Keratinocyte (primary cell): ENCODE data around the gene SLC39A3. TPM values are rescaled to one million over a fixed set of nuclear protein-coding genes. Genes with fewer than 3 reads are reported as not detected.

Experiments
- DNase-seq: peaks from one replicate; pipeline ENCODE4 v3.0.0-alpha.2; 2011; ENCODE audit warnings: low read depth, missing footprints, low spot score
- FAIRE-seq: peaks from 2 replicates; lab custom pipeline; 2011; peaks lifted over from hg19 to GRCh38; lab: Jason Lieb, UNC
- H2AFZ ChIP-seq: 2 replicates; pipeline ENCODE4 v1.6.0; 2012; ENCODE audit warnings: low read length, control low read depth, inconsistent platforms; ENCODE audit not compliant: control insufficient read depth
- H3K27ac ChIP-seq: 2 replicates; pipeline ENCODE4 v1.5.1; 2011; ENCODE audit warnings: low read length; ENCODE audit not compliant: control insufficient read depth, insufficient read depth
- H3K27me3 ChIP-seq: 3 replicates; pipeline ENCODE4 v1.6.0; 2011; ENCODE audit warnings: low read length; ENCODE audit not compliant: control insufficient read depth, insufficient read depth; ENCODE audit errors: extremely low read depth
- H3K36me3 ChIP-seq, 2 experiments: 2 replicates in 1 of 2; 3 replicates in 1 of 2; pipeline ENCODE4 v1.5.1; 2011; ENCODE audit warnings: low read length in 2 of 2, mild to moderate bottlenecking in 1 of 2; ENCODE audit not compliant: control insufficient read depth in 2 of 2, insufficient read depth in 2 of 2; ENCODE audit errors: extremely low read depth in 1 of 2
- H3K4me1 ChIP-seq: 3 replicates; pipeline ENCODE4 v1.5.1; 2011; ENCODE audit warnings: low read length; ENCODE audit not compliant: control insufficient read depth, insufficient read depth; ENCODE audit errors: extremely low read depth
- H3K4me2 ChIP-seq: 3 replicates; pipeline ENCODE4 v1.6.0; 2011; ENCODE audit warnings: low read depth, low read length; ENCODE audit not compliant: control insufficient read depth, insufficient read depth; ENCODE audit errors: extremely low read depth
- H3K4me3 ChIP-seq, 3 experiments: fragments of 200-600 bp in 1 of 3; sonication (generic) in 1 of 3; 2 replicates in 2 of 3; 3 replicates in 1 of 3; pipeline ENCODE4 v1.5.1; 2011 to 2016; ENCODE audit warnings: low read length in 3 of 3, mild to moderate bottlenecking in 3 of 3, control low read depth in 2 of 3, inconsistent platforms in 1 of 3, low read depth in 1 of 3, mixed read lengths in 1 of 3, mixed run types in 1 of 3, moderate library complexity in 1 of 3; ENCODE audit not compliant: control insufficient read depth in 2 of 3, insufficient read depth in 2 of 3; ENCODE audit errors: extremely low read depth in 1 of 3
- H3K79me2 ChIP-seq: 2 replicates; pipeline ENCODE4 v1.6.0; 2012; ENCODE audit warnings: low read length; ENCODE audit not compliant: control insufficient read depth, insufficient read depth
- H3K9ac ChIP-seq: 3 replicates; pipeline ENCODE4 v1.6.0; 2011; ENCODE audit warnings: low read length; ENCODE audit not compliant: control insufficient read depth, insufficient read depth; ENCODE audit errors: extremely low read depth
- H3K9me1 ChIP-seq: 3 replicates; pipeline ENCODE4 v1.6.0; 2011; ENCODE audit warnings: low read length; ENCODE audit not compliant: control insufficient read depth, insufficient read depth; ENCODE audit errors: extremely low read depth
- H3K9me3 ChIP-seq: 2 replicates; pipeline ENCODE4 v1.5.1; 2012; ENCODE audit warnings: low read depth, low read length; ENCODE audit not compliant: control insufficient read depth
- H4K20me1 ChIP-seq: 3 replicates; pipeline ENCODE4 v1.6.0; 2011; ENCODE audit warnings: low read length; ENCODE audit not compliant: control insufficient read depth, insufficient read depth; ENCODE audit errors: extremely low read depth
- EZH2 ChIP-seq: IDR thresholded peaks from one replicate; pipeline ENCODE4 v1.6.1; 2012; ENCODE audit warnings: inconsistent platforms, mild to moderate bottlenecking, low read length, moderate library complexity
- dilution Hi-C: fragments of 300-500 bp; cut with MboI; formaldehyde crosslinking; loops from one replicate; pipeline ENCODE4 v1.7.0; 2020; ENCODE audit warnings: low sequenced_read_pairs; ENCODE audit not compliant: extremely low pct_ligation_motif_present
- polyA plus RNA-seq, 5 experiments: library from polyadenylated mRNA; depleted of rRNA in 3 of 5; stranded (reverse) in 3 of 5; stranded (forward) in 1 of 5; unstranded in 1 of 5; fragments of >200 nt; gene quantifications; 1 replicate in 1 of 5; 2 replicates in 3 of 5; 3 replicates in 1 of 5; pipeline versions ENCODE4 v1.2.1 to v1.2.3, GENCODE V29; 2011 to 2012; ENCODE audit warnings: missing spikeins in 2 of 5, low read depth in 1 of 5, low replicate concordance in 1 of 5
- TF ChIP-seq, protein P1 (sequence below), 3 experiments: IDR thresholded peaks in 1 of 3; conservative IDR thresholded peaks in 1 of 3; optimal IDR thresholded peaks in 1 of 3; 2 replicates in 2 of 3; 3 replicates in 1 of 3; pipeline versions ENCODE3 to v1.5.1; 2011; ENCODE audit warnings: low read length in 3 of 3, mild to moderate bottlenecking in 3 of 3, moderate library complexity in 2 of 3, control low read depth in 1 of 3, inconsistent platforms in 1 of 3; ENCODE audit not compliant: insufficient read depth in 2 of 3; ENCODE audit errors: extremely low read depth in 1 of 3

Gene SLC39A3
- polyA plus RNA-seq, 1 donor (not counting 4 experiments of a cell fraction or from before 2014, with no cell fraction given) = 26.2 TPM

DNA sequence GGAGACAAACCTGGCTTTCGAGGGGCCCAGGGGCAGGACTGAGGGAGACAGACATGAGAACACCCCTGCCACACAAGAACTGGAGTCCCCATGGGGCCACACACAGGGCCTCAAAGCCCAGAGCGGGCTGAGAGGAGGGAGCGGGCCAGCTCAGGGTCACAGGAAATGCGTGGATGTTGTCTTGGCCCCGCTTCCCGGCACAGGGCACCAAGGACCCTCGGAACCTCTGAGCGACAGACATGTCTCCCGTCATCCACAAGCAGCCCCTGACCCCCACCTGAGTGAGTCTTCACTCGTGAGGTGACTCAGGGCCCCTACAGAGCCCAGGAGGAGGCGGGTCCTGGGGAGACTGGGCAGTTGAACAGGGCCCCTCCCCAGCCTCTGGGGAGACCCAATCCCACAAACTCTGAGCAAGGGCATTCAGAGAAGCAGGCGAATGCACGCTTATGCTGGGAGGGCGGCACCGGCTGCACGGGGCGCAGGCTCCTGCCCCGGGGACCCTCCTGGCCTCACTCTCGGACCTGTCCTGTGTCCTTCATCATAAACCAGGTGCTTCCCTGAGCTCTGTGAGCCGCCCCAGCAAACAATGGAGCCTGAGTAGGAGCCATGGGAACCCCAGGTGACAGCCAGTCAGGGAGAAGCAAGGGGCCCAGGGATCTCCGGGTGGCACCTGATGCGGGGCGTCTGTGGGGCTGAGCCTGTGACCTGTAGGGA, 23.1 kb upstream of the SLC39A3 start:
- Histone ChIP-seq H3K9ac (no peak overlapping the region), H3K9me1 (no peaks in the 10 kb centered on the region), H3K9me3 (no peaks in the 10 kb centered on the region), H3K27me3 (no peaks in the 10 kb centered on the region), H3K4me3 (no peak overlapping the region), H3K36me3 (peaks cover 32 to 42% of the 10 kb centered on the region in 2 experiments), H4K20me1 (peaks cover 3% of the 10 kb centered on the region), H3K79me2 (peaks cover 6% of the 10 kb centered on the region), H3K4me2 (no peak overlapping the region), H2AFZ (no peak overlapping the region), H3K4me1 (no peaks in the 10 kb centered on the region), H3K27ac (no peak overlapping the region)
- TF ChIP-seq, protein P1, sequence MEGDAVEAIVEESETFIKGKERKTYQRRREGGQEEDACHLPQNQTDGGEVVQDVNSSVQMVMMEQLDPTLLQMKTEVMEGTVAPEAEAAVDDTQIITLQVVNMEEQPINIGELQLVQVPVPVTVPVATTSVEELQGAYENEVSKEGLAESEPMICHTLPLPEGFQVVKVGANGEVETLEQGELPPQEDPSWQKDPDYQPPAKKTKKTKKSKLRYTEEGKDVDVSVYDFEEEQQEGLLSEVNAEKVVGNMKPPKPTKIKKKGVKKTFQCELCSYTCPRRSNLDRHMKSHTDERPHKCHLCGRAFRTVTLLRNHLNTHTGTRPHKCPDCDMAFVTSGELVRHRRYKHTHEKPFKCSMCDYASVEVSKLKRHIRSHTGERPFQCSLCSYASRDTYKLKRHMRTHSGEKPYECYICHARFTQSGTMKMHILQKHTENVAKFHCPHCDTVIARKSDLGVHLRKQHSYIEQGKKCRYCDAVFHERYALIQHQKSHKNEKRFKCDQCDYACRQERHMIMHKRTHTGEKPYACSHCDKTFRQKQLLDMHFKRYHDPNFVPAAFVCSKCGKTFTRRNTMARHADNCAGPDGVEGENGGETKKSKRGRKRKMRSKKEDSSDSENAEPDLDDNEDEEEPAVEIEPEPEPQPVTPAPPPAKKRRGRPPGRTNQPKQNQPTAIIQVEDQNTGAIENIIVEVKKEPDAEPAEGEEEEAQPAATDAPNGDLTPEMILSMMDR (optimal IDR thresholded peaks at IDR 0.05 in 1 of 3, IDR thresholded peaks at IDR 0.05 in 1 of 3, conservative IDR thresholded peaks at IDR 0.05 in 1 of 3; ENCODE audit: extremely low read depth in 1 of 3, insufficient read depth in 2 of 3, low read length in 3 of 3) = no peak
- no peak for TF ChIP-seq EZH2
- FAIRE-seq (no peak), DNase-seq (no peak)
- dilution Hi-C loops = no loop called here

DNA sequence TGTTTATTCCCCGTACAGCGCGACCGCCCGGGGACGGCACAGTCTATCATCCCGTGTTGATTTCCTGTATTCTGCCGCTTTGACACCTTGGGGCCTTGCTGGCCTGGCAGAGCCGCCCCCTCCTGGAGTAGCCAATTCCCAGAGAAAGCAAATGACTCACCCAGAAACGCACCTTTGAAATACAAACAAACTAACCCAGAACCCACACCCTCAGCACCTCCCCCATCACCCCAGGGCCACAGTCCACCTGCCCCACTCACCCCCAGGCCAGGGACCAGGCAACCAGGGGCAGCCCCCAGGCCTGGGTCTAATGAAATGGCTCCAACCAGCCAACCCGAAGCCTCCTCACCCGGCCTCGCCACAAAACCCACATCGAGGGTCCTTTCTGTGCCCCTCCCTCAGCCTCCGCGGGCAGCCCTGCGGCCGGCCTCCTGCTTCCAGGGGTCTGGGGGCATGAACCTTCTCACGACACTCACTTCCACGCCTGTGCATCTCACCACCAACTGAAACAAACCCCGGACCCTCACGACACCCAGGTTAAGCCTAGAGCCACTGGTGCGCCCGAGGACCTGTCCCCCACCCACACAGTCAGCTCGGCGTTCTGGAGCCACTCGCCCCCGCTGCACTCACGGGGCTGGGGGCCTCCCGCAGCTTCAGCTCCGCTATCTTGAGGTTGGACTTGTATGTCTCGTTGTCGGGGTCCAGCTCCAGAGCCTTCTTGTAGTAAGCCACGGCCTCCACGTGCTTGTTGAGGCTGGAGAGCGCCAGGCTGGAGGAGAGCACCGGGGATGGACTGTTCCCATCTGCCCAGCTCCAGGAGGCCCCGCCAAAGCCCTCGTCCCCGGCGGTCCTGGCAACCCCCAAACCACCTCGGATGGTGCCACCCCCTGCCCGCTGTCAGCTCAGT, 22.3 kb upstream of the SLC39A3 start:
- Histone ChIP-seq H3K9me3 (no peaks in the 10 kb centered on the region), H3K9me1 (no peaks in the 10 kb centered on the region), H3K27me3 (no peaks in the 10 kb centered on the region), H2AFZ (no peak overlapping the region), H3K36me3 (peaks cover 37 to 42% of the 10 kb centered on the region in 2 experiments), H3K79me2 (no peaks in the 10 kb centered on the region), H3K27ac (no peak overlapping the region), H3K4me3 (no peak overlapping the region), H4K20me1 (peaks cover 3% of the 10 kb centered on the region), H3K4me2 (no peak overlapping the region), H3K9ac (no peak overlapping the region), H3K4me1 (no peaks in the 10 kb centered on the region)
- no peak for FAIRE-seq
- TF ChIP-seq, protein P1 (optimal IDR thresholded peaks at IDR 0.05 in 1 of 3, IDR thresholded peaks at IDR 0.05 in 1 of 3, conservative IDR thresholded peaks at IDR 0.05 in 1 of 3; ENCODE audit: extremely low read depth in 1 of 3, insufficient read depth in 2 of 3, low read length in 3 of 3) = no peak
- no peak for TF ChIP-seq EZH2
- DNase-seq = no peak
- dilution Hi-C loops = no loop called here
